A549 (cell line): Measurements from ENCODE around the gene NPLOC4.

Source experiments
- TF ChIP-seq, protein P1 (sequence below): fragments of >200 bp; sonication (Bioruptor Twin); formaldehyde crosslinking; IDR thresholded peaks from 3 replicates; pipeline ENCODE4 v1.6.1; 2016
- TF ChIP-seq, protein P2 (sequence below): fragments of 450-650 bp; IDR thresholded peaks from 2 replicates; pipeline ENCODE4 v1.6.1; 2014; ENCODE audit warnings: antibody characterized with exemption
- TF ChIP-seq, protein P3 (sequence below): fragments of >200 bp; sonication (Bioruptor Twin); formaldehyde crosslinking; IDR thresholded peaks from 3 replicates; pipeline ENCODE4 v1.5.1; 2016

DNA sequence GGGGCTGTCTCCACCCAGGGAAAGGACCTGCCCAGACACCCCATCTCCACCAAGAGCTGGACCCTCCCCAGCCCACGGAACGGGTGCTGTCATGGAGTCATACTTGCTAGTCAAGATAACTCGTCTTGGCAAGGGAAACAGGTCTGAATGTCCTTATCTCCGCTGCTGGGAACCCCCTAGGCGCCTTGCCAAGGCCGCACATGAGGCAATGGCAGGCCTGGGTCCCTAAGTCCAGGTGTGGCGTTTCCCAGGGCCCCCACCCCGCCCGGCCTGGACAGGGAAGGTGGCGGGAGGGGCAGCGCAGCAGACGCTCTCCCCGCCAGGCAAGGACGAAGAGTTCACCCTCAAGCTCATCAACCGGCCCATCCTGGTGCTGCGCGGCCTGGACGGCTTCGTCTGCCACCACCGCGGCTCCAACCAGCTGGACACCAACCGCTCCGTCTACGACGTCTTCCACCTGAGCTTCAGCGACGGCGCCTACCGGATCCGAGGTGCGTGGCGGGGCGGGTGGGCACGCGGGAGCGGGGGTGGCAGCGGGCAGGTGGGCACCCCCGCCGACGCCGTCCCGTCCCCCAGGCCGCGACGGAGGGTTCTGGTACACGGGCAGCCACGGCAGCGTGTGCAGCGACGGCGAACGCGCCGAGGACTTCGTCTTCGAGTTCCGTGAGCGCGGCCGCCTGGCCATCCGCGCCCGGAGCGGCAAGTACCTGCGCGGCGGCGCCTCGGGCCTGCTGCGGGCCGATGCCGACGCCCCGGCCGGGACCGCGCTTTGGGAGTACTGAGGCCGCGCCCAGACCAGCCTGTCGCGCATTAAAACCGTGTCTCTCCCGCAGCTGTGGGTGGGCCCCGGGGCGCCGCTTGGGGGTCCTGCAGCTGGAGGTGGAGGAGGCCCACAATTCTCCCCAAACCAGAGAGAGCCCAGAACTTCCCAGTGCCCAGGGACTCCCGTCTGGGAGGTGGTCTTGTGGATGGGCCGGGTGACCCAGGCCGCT is 100.3 kb downstream of the NPLOC4 start:
- TF ChIP-seq, protein P1, sequence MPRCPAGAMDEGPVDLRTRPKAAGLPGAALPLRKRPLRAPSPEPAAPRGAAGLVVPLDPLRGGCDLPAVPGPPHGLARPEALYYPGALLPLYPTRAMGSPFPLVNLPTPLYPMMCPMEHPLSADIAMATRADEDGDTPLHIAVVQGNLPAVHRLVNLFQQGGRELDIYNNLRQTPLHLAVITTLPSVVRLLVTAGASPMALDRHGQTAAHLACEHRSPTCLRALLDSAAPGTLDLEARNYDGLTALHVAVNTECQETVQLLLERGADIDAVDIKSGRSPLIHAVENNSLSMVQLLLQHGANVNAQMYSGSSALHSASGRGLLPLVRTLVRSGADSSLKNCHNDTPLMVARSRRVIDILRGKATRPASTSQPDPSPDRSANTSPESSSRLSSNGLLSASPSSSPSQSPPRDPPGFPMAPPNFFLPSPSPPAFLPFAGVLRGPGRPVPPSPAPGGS: no peak
- TF ChIP-seq, protein P2, sequence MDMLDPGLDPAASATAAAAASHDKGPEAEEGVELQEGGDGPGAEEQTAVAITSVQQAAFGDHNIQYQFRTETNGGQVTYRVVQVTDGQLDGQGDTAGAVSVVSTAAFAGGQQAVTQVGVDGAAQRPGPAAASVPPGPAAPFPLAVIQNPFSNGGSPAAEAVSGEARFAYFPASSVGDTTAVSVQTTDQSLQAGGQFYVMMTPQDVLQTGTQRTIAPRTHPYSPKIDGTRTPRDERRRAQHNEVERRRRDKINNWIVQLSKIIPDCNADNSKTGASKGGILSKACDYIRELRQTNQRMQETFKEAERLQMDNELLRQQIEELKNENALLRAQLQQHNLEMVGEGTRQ: no peak
- TF ChIP-seq, protein P3, sequence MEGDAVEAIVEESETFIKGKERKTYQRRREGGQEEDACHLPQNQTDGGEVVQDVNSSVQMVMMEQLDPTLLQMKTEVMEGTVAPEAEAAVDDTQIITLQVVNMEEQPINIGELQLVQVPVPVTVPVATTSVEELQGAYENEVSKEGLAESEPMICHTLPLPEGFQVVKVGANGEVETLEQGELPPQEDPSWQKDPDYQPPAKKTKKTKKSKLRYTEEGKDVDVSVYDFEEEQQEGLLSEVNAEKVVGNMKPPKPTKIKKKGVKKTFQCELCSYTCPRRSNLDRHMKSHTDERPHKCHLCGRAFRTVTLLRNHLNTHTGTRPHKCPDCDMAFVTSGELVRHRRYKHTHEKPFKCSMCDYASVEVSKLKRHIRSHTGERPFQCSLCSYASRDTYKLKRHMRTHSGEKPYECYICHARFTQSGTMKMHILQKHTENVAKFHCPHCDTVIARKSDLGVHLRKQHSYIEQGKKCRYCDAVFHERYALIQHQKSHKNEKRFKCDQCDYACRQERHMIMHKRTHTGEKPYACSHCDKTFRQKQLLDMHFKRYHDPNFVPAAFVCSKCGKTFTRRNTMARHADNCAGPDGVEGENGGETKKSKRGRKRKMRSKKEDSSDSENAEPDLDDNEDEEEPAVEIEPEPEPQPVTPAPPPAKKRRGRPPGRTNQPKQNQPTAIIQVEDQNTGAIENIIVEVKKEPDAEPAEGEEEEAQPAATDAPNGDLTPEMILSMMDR: no peak
